ENCODE data around the gene OR4E2. TPM values are rescaled to one million over a fixed set of nuclear protein-coding genes. Genes with fewer than 3 reads are reported as not detected.

Gene OR4E2
- total RNA-seq (2013), result not detected
- not detected for polyA plus RNA-seq
- polyA minus RNA-seq, result not detected in 2 replicates
- total RNA-seq, result 0 to 1.2 (median 0) reads per million in 11 experiments

GRCh38 chr14:21653331-21653885 lies at the start of gene OR4E2:
TSS of gene OR4E2 (plus strand) at chr14:21653835. CDS start at chr14:21665083, 11,248 bp downstream.
- Mint-ChIP-seq H3K27me3 (ENCODE audit: low read depth in 3 of 3) (peaks cover 3 to 7% (median 7%) of the 10 kb centered on the region in 3 donors), H3K4me1 (no peaks in the 10 kb centered on the region), H3K4me3 (no peak within 1 kb of the TSS), H3K9me3 (peaks cover 0 to 6% (median 2%) of the 10 kb centered on the region in 7 donors), H3K36me3 (no peaks in the 10 kb centered on the region), H3K27ac (no peak within 1 kb of the TSS)
- WGBS (ENCODE audit: insufficient coverage), result 100% methylated on average over 1 of the region's 2 CpGs
- no peaks in the 10 kb centered on the region for H3K36me3 ChIP-seq (replicated peaks in 1 of 2; ENCODE audit: control insufficient read depth in 1 of 2, insufficient read depth in 2 of 2, low read length in 2 of 2)
- H3K27me3 ChIP-seq (ENCODE audit: control insufficient read depth in 2 of 2, insufficient read depth in 2 of 2, low read length in 2 of 2), result no peaks in the 10 kb centered on the region
- H3K4me2 ChIP-seq (replicated peaks; ENCODE audit: extremely low read depth, low read length, poor library complexity, severe bottlenecking), result no peak within 1 kb of the TSS
- H3K4me1 ChIP-seq (ENCODE audit: control insufficient read depth in 1 of 2, insufficient read depth in 2 of 2, low read length in 2 of 2), result no peaks in the 10 kb centered on the region
- H3K9me3 ChIP-seq (replicated peaks in 1 of 2; ENCODE audit: control insufficient read depth in 1 of 2, insufficient read depth in 1 of 2, low read length in 2 of 2), result no peaks in the 10 kb centered on the region
- no peak for DNase-seq
- H2AFZ ChIP-seq (ENCODE audit: insufficient read depth, low read depth, low read length, poor library complexity, severe bottlenecking), result no peak within 1 kb of the TSS
- TF ChIP-seq CTCF (IDR thresholded peaks at IDR 0.05), result no peak
- no peak within 1 kb of the TSS for H3K27ac ChIP-seq (ENCODE audit: low read depth in 1 of 2, low read length in 2 of 2)
- H3K79me2 ChIP-seq (ENCODE audit: insufficient read depth, low read length), result no peaks in the 10 kb centered on the region
- H3K4me3 ChIP-seq (replicated peaks in 1 of 3; ENCODE audit: low read depth in 2 of 3, low read length in 3 of 3), result no peak within 1 kb of the TSS
- intact Hi-C loops (cut with micrococcal nuclease), result no loop called here
- no peak within 1 kb of the TSS for H3K9ac ChIP-seq (ENCODE audit: insufficient read depth, low read length, poor library complexity, severe bottlenecking)
- no peaks in the 10 kb centered on the region for H4K20me1 ChIP-seq (ENCODE audit: insufficient read depth, low read length)

- WGBS (ENCODE audit: insufficient coverage), result 98% methylated on average over 5 of the region's 6 CpGs
- no peaks in the 10 kb centered on the region for H3K36me3 ChIP-seq (replicated peaks in 1 of 2; ENCODE audit: control insufficient read depth in 1 of 2, insufficient read depth in 2 of 2, low read length in 2 of 2)
Observed at GRCh38 chr14:21612324-21612723, 41.3 kb upstream of the OR4E2 start.

More at GRCh38 chr14:21612324-21612723, 41.3 kb upstream of the OR4E2 start:
- Histone ChIP-seq H3K27ac (ENCODE audit: low read depth in 1 of 2, low read length in 2 of 2) (no peak overlapping the region), H3K79me2 (ENCODE audit: insufficient read depth, low read length) (no peaks in the 10 kb centered on the region), H3K4me2 (replicated peaks; ENCODE audit: extremely low read depth, low read length, poor library complexity, severe bottlenecking) (no peak overlapping the region), H3K27me3 (ENCODE audit: control insufficient read depth in 2 of 2, insufficient read depth in 2 of 2, low read length in 2 of 2) (no peaks in the 10 kb centered on the region), H2AFZ (ENCODE audit: insufficient read depth, low read depth, low read length, poor library complexity, severe bottlenecking) (no peak overlapping the region), H3K9me3 (replicated peaks in 1 of 2; ENCODE audit: control insufficient read depth in 1 of 2, insufficient read depth in 1 of 2, low read length in 2 of 2) (no peaks in the 10 kb centered on the region), H4K20me1 (ENCODE audit: insufficient read depth, low read length) (no peaks in the 10 kb centered on the region), H3K4me1 (ENCODE audit: control insufficient read depth in 1 of 2, insufficient read depth in 2 of 2, low read length in 2 of 2) (no peaks in the 10 kb centered on the region), H3K4me3 (replicated peaks in 1 of 3; ENCODE audit: low read depth in 2 of 3, low read length in 3 of 3) (no peak overlapping the region), H3K9ac (ENCODE audit: insufficient read depth, low read length, poor library complexity, severe bottlenecking) (no peak overlapping the region)
- intact Hi-C loops (cut with micrococcal nuclease), result no loop called here
- no peak for DNase-seq
- no peak for TF ChIP-seq CTCF (IDR thresholded peaks at IDR 0.05)
- no peak overlapping the region for H3K4me3 Mint-ChIP-seq
- no peak overlapping the region for H3K27ac Mint-ChIP-seq
- H3K4me1 Mint-ChIP-seq, result no peaks in the 10 kb centered on the region
- H3K27me3 Mint-ChIP-seq (ENCODE audit: low read depth in 3 of 3), result peaks cover 5 to 7% (median 6%) of the 10 kb centered on the region in 3 donors
- no peaks in the 10 kb centered on the region for H3K36me3 Mint-ChIP-seq
- peaks cover 0 to 6% (median 0%) of the 10 kb centered on the region in 7 donors for H3K9me3 Mint-ChIP-seq

Measured in CD14-positive monocyte (primary cell).